Left ventricle myocardium inferior (tissue), 1 donor: ENCODE measurements around the gene AR. TPM values are rescaled to one million over a fixed set of nuclear protein-coding genes. Genes with fewer than 3 reads are reported as not detected.

Experiments
- DNase-seq: peaks from one replicate; pipeline ENCODE4 v3.0.0-alpha.2; 2020
- H3K27ac ChIP-seq: fragments of 200-600 bp; replicated peaks from 2 replicates; pipeline ENCODE4 v1.8.0; 2021
- H3K27me3 ChIP-seq: fragments of 200-600 bp; 2 replicates; pipeline ENCODE4 v1.8.0; 2021; ENCODE audit warnings: low read depth
- H3K36me3 ChIP-seq: fragments of 200-600 bp; 2 replicates; pipeline ENCODE4 v1.8.0; 2021
- H3K4me1 ChIP-seq: fragments of 200-600 bp; 2 replicates; pipeline ENCODE4 v1.8.0; 2021
- H3K4me3 ChIP-seq: fragments of 200-600 bp; 2 replicates; pipeline ENCODE4 v1.8.0; 2021; ENCODE audit warnings: mild to moderate bottlenecking, moderate library complexity
- H3K9me3 ChIP-seq: fragments of 200-600 bp; replicated peaks from 2 replicates; pipeline ENCODE4 v1.8.0; 2021
- intact Hi-C: fragments of 100-400 bp; cut with micrococcal nuclease; formaldehyde crosslinking; loops from one replicate; pipeline ENCODE4 v1.11.0; 2022
- total RNA-seq: library from RNA; stranded (reverse); fragmentation: NEBNext Ultra II Directional; extraction: Animal tissue kit (Norgen Biotek cat#: 25700); gene quantifications from one replicate; pipeline ENCODE4 v1.2.1, GENCODE V29; 2021
- TF ChIP-seq, protein P1 (sequence below): fragments of 200-600 bp; IDR thresholded peaks from 2 replicates; pipeline ENCODE4 v1.8.0; 2021; ENCODE audit warnings: antibody characterized with exemption, mild to moderate bottlenecking, borderline replicate concordance
- donor health status: DM: no; HTN: yes; CAD: no; lungs with severe emphysema.

Gene AR
- total RNA-seq, 1 donor from 2014 or later, result 18.4 TPM

GRCh38 chrX:67749536-67749935, 205.7 kb downstream of the AR start:
- Histone ChIP-seq H3K4me1 (no peaks in the 10 kb centered on the region), H3K9me3 (peaks cover 12% of the 10 kb centered on the region), H3K4me3 (no peak overlapping the region), H3K36me3 (no peaks in the 10 kb centered on the region), H3K27ac (no peak overlapping the region), H3K27me3 (no peaks in the 10 kb centered on the region)
- DNase-seq, result no peak
- TF ChIP-seq, protein P1, sequence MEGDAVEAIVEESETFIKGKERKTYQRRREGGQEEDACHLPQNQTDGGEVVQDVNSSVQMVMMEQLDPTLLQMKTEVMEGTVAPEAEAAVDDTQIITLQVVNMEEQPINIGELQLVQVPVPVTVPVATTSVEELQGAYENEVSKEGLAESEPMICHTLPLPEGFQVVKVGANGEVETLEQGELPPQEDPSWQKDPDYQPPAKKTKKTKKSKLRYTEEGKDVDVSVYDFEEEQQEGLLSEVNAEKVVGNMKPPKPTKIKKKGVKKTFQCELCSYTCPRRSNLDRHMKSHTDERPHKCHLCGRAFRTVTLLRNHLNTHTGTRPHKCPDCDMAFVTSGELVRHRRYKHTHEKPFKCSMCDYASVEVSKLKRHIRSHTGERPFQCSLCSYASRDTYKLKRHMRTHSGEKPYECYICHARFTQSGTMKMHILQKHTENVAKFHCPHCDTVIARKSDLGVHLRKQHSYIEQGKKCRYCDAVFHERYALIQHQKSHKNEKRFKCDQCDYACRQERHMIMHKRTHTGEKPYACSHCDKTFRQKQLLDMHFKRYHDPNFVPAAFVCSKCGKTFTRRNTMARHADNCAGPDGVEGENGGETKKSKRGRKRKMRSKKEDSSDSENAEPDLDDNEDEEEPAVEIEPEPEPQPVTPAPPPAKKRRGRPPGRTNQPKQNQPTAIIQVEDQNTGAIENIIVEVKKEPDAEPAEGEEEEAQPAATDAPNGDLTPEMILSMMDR, result no peak
- intact Hi-C loops, result no loop called here

GRCh38 chrX:67750694-67751093, 206.9 kb downstream of the AR start:
- Histone ChIP-seq H3K9me3 (peaks cover 12% of the 10 kb centered on the region), H3K4me1 (no peaks in the 10 kb centered on the region), H3K27ac (no peak overlapping the region), H3K36me3 (no peaks in the 10 kb centered on the region), H3K27me3 (no peaks in the 10 kb centered on the region), H3K4me3 (no peak overlapping the region)
- DNase-seq, result no peak
- intact Hi-C loops, result no loop called here
- TF ChIP-seq, protein P1, result no peak

GRCh38 chrX:67759018-67759417, 215.2 kb downstream of the AR start:
- Histone ChIP-seq H3K9me3 (no peaks in the 10 kb centered on the region), H3K4me3 (no peak overlapping the region), H3K4me1 (no peaks in the 10 kb centered on the region), H3K36me3 (no peaks in the 10 kb centered on the region), H3K27ac (no peak overlapping the region), H3K27me3 (no peaks in the 10 kb centered on the region)
- intact Hi-C loops, result no loop called here
- TF ChIP-seq, protein P1, result no peak
- no peak for DNase-seq

DNA sequence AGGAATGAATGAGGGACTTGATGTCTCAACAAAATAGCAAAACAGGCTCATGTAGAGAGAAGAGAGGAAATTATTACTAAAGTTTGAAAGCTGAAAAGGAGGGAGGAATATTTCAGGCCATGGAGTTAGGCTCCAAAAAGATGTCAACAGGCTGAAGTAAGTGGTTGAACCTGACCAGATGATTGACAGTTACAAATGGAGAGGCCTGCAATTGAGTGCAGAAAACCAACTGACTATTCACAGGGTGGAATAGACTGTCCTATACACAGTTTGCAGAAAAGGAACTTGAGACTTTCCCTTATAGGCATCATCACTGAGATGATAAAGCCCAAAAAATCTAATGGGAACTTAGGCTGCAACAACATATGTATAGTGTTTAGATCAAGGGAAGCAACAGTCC, 233.3 kb downstream of the AR start:
- DNase-seq, result no peak
- TF ChIP-seq, protein P1, result no peak
- intact Hi-C loops, result no loop called here
- Histone ChIP-seq H3K27me3 (no peaks in the 10 kb centered on the region), H3K27ac (peak overlapping the region; percentile 50), H3K4me3 (no peak overlapping the region), H3K4me1 (peaks cover 32% of the 10 kb centered on the region), H3K36me3 (no peaks in the 10 kb centered on the region), H3K9me3 (peaks cover 5% of the 10 kb centered on the region)

DNA sequence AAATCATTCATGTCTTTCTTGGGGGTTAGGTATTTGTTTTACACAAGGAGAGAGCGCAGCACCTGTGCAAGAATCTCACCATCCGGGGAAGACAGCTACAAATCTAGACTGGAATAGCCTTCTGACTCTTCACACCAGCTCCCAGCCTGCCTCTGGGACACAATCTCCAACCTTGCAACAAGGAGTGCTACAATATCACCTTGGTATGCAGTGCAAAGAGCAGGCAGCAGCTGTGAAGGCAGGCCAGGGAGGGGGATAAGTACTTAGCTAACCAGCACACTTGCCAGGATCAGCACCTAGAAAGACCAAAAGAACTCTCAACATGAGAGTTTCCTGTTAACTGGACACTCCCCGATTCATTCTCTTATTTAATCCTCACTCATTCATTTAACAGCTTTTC, 235.3 kb downstream of the AR start:
- TF ChIP-seq, protein P1, result no peak
- H3K4me3 ChIP-seq, result no peak overlapping the region
- no peak for DNase-seq
- H3K27ac ChIP-seq, result peak overlapping the region; percentile 86
- no peaks in the 10 kb centered on the region for H3K27me3 ChIP-seq
- no peaks in the 10 kb centered on the region for H3K36me3 ChIP-seq
- H3K4me1 ChIP-seq, result peaks cover 32% of the 10 kb centered on the region
- no peaks in the 10 kb centered on the region for H3K9me3 ChIP-seq
- intact Hi-C loops, result no loop called here
